MM.1S (cell line): ENCODE measurements around the gene RHOV.

ENCODE experiments used
- CTCF ChIP-seq: fragments of 300-600 bp; sonication (generic); IDR thresholded peaks from 2 replicates; pipeline ENCODE4 v1.5.1; 2016; ENCODE audit warnings: antibody characterized with exemption, low read length, mixed read lengths
- EZH2phosphoT487 ChIP-seq: fragments of 300-600 bp; sonication (generic); IDR thresholded peaks from 2 replicates; pipeline ENCODE4 v1.6.1; 2018; ENCODE audit warnings: antibody characterized with exemption, low read length

GRCh38 chr15:40854161-40854560 lies 19.9 kb downstream of the RHOV start:
- TF ChIP-seq CTCF (no peak), EZH2phosphoT487 (no peak)
